H1 (cell line): ENCODE measurements around the gene NDUFAF8. TPM values are rescaled to one million over a fixed set of nuclear protein-coding genes. Genes with fewer than 3 reads are reported as not detected.

ENCODE experiments used
- CHD2 ChIP-seq: IDR thresholded peaks from 2 replicates; pipeline ENCODE4 v1.6.1; 2012; ENCODE audit warnings: low read length, improper control_type of control experiment
- CTCF ChIP-seq, 3 experiments: IDR thresholded peaks; 1 replicate in 2 of 3; 2 replicates in 1 of 3; pipeline versions ENCODE4 v1.5.1 to v1.6.1; 2011; ENCODE audit warnings: low read length in 3 of 3, mild to moderate bottlenecking in 3 of 3, inconsistent platforms in 2 of 3, low read depth in 1 of 3, moderate library complexity in 1 of 3; ENCODE audit not compliant: insufficient read depth in 1 of 3; ENCODE audit errors: control extremely low read depth in 1 of 3
- EZH2 ChIP-seq: fragments of 200-600 bp; sonication (generic); IDR thresholded peaks from 2 replicates; pipeline ENCODE4 v1.7.1; 2012; ENCODE audit warnings: low read depth, mild to moderate bottlenecking, moderate library complexity, low read length, inconsistent platforms; ENCODE audit not compliant: severe bottlenecking
- HDAC2 ChIP-seq, 2 experiments: fragments of 300-600 bp in 1 of 2; sonication (generic) in 1 of 2; IDR thresholded peaks; 2 replicates each; pipeline ENCODE4 v1.6.1; 2011 to 2012; ENCODE audit warnings: low read depth in 2 of 2, low read length in 2 of 2, mild to moderate bottlenecking in 2 of 2, moderate library complexity in 2 of 2, borderline replicate concordance in 1 of 2, inconsistent platforms in 1 of 2
- HDAC6 ChIP-seq: IDR thresholded peaks from one replicate; pipeline ENCODE4 v1.7.1; 2012; ENCODE audit warnings: low read depth, mild to moderate bottlenecking, inconsistent platforms, low read length, moderate library complexity
- NANOG ChIP-seq: IDR thresholded peaks from 2 replicates; pipeline ENCODE4 v1.6.1; 2011; ENCODE audit warnings: low read length, low read depth, mild to moderate bottlenecking, inconsistent platforms; ENCODE audit not compliant: insufficient read depth, poor library complexity, severe bottlenecking
- SP4 ChIP-seq: IDR thresholded peaks from 2 replicates; pipeline ENCODE4 v1.6.1; 2012; ENCODE audit warnings: low read length, inconsistent platforms
- TEAD4 ChIP-seq: IDR thresholded peaks from 2 replicates; pipeline ENCODE4 v1.6.1; 2012; ENCODE audit warnings: low read depth, low read length, inconsistent platforms, mixed read lengths
- polyA plus RNA-seq, 7 experiments: library from polyadenylated mRNA; depleted of rRNA in 3 of 7; stranded (reverse) in 5 of 7; unstranded in 2 of 7; fragments of >200 nt in 5 of 7; fragments of 200-250 nt in 2 of 7; gene quantifications; 1 replicate in 5 of 7; 2 replicates in 1 of 7; 4 replicates in 1 of 7; pipeline versions ENCODE4 v1.2.1 to v1.2.3, GENCODE V29; 2011 to 2013; ENCODE audit warnings: missing spikeins in 2 of 7, mixed read lengths in 2 of 7
- total RNA-seq: library from RNA; stranded (reverse); fragmentation: NEBNext Ultra II Directional; extraction: Animal tissue kit (Norgen Biotek cat#: 25700); gene quantifications from 2 replicates; pipeline ENCODE4 v1.2.1, GENCODE V29; 2021

Gene NDUFAF8
- total and polyA plus RNA-seq, 2 of the 8 experiments (the other 6 are each of a cell fraction or from before 2014, with no cell fraction given), result 48.9 to 91.1 TPM

- no peak for TF ChIP-seq HDAC2 (IDR thresholded peaks at IDR 0.05; ENCODE audit: borderline replicate concordance in 1 of 2, low read depth in 2 of 2, low read length in 2 of 2)
- no peak for TF ChIP-seq EZH2
- TF ChIP-seq HDAC6, result no peak
- TF ChIP-seq CHD2, result no peak
- TF ChIP-seq NANOG, result no peak
- no peak for TF ChIP-seq CTCF (IDR thresholded peaks at IDR 0.05; ENCODE audit: control extremely low read depth in 1 of 3, insufficient read depth in 1 of 3, low read depth in 1 of 3, low read length in 3 of 3)
- no peak for TF ChIP-seq SP4
- TF ChIP-seq TEAD4, result no peak
- TF ChIP-seq, all 59 proteins: peak for 0
Measured at GRCh38 chr17:81243333-81243664, 4.2 kb downstream of the NDUFAF8 start (continued).
